HG02840 (cell line): ENCODE data around the gene MRPS18B.
"Not testable (repeated sequence)": the region's sequence is repeated elsewhere in the genome, so short reads cannot be mapped to it uniquely, and the experiment has no call there.

Experiments
- ATAC-seq: cut with Tn5 transposase; IDR thresholded peaks from one replicate; pipeline ENCODE4 v1.9.1; 2021; ENCODE audit warnings: mild to moderate bottlenecking, moderate library complexity, moderate number of reproducible peaks; ENCODE audit not compliant: unreplicated experiment, low FRiP score

MRPS18B gene

GRCh38 chr6:30617565-30618269 lies at the start of gene MRPS18B:
MRPS18B (plus strand) TSS chr6:30617840; CDS start chr6:30617866, 26 bp downstream.
- peak; percentile 77 for ATAC-seq

GRCh38 chr6:30568245-30568644 lies 49.4 kb upstream of the MRPS18B start:
- ATAC-seq = no peak

GRCh38 chr6:30570263-30570662 lies 47.4 kb upstream of the MRPS18B start:
- ATAC-seq = no peak

- ATAC-seq = peak; percentile 4
Measured at GRCh38 chr6:30570740-30571074, 46.9 kb upstream of the MRPS18B start.

GRCh38 chr6:30571075-30571761 lies 46.4 kb upstream of the MRPS18B start, which contains the start of gene ABCF1:
ABCF1 (plus strand) TSS chr6:30571442; CDS start chr6:30571488, 46 bp downstream.
- ATAC-seq = peak; percentile 95

- no peak for ATAC-seq
Measured at GRCh38 chr6:30571762-30572082, 45.9 kb upstream of the MRPS18B start.

GRCh38 chr6:30572148-30572547 lies 45.5 kb upstream of the MRPS18B start:
- no peak for ATAC-seq

- no peak for ATAC-seq
Measured at GRCh38 chr6:30573113-30573512, 44.5 kb upstream of the MRPS18B start.

GRCh38 chr6:30578051-30578450 lies 39.6 kb upstream of the MRPS18B start:
- no peak for ATAC-seq

GRCh38 chr6:30583921-30584320 lies 33.7 kb upstream of the MRPS18B start:
- no peak for ATAC-seq

- ATAC-seq = no peak
Measured at GRCh38 chr6:30589754-30590358, 27.8 kb upstream of the MRPS18B start.

GRCh38 chr6:30590509-30590908 lies 27.1 kb upstream of the MRPS18B start:
- no peak for ATAC-seq

- ATAC-seq = no peak
Measured at GRCh38 chr6:30591008-30591407, 26.6 kb upstream of the MRPS18B start.

GRCh38 chr6:30592287-30592686 lies 25.4 kb upstream of the MRPS18B start:
- no peak for ATAC-seq

GRCh38 chr6:30597315-30598144 lies 20.1 kb upstream of the MRPS18B start:
- ATAC-seq = not testable (repeated sequence)

GRCh38 chr6:30598912-30599624 lies 18.6 kb upstream of the MRPS18B start:
- ATAC-seq = no peak

- no peak for ATAC-seq
Measured at GRCh38 chr6:30599625-30600324, 17.9 kb upstream of the MRPS18B start.

GRCh38 chr6:30600451-30600961 lies 17.1 kb upstream of the MRPS18B start:
- no peak for ATAC-seq

GRCh38 chr6:30601436-30601814 lies 16.2 kb upstream of the MRPS18B start:
- no peak for ATAC-seq
